ENCODE data around the gene ZNF91. TPM values are rescaled to one million over a fixed set of nuclear protein-coding genes. Genes with fewer than 3 reads are reported as not detected.
A peak's percentile ranks its signal among the peaks of the same experiment; 100 is the strongest.
"Not testable (repeated sequence)": the region's sequence is repeated elsewhere in the genome, so short reads cannot be mapped to it uniquely, and the experiment has no call there.

Gene ZNF91
- 7.5 and 8.2 TPM in 2 replicates for total RNA-seq (2014; rRNA removed; shearing (Covaris generic))

DNA sequence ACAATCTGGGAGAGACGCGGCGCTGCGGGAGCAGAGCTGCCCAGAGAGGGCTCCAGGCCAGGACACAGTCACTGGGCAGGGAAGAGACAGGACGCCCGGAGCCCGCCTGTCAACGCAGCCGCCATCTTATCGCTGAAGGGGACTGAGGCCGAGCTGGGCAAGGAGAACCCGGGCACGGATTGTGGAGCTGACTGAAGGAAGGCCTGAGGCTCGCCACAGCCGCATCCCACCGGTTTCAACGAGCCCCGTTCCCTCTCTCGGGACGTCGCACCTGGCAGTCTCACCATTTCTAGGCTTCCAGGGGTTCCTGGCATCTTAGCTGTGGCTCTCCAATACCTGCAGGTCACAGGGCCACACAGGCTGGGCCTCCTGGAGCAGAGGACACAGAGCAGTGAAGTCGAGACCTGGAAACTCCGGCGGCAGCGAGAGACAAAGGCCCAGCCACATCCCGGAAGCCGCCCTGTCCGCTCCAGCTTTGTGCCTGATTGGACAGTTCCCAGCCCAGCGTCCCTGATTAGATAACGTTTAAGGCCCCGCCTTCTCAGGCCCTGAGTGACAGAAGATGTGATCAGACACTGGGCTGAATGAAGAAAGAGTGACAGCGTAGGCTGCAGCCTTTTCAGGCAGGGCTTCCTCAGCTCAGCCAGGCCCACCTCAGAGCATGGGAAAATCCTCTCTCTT is at the start of gene ZNF91:
TSS of gene ZNF91 (minus strand) at position 431 of the 681 bp plus-strand sequence. CDS start at position 314, 117 bp downstream.
- peak; percentile 95 for DNase-seq (ENCODE audit: low spot score)

GRCh38 chr19:23440791-23441190 is 45.5 kb upstream of the ZNF91 start:
- DNase-seq (ENCODE audit: low spot score), result no peak

DNA sequence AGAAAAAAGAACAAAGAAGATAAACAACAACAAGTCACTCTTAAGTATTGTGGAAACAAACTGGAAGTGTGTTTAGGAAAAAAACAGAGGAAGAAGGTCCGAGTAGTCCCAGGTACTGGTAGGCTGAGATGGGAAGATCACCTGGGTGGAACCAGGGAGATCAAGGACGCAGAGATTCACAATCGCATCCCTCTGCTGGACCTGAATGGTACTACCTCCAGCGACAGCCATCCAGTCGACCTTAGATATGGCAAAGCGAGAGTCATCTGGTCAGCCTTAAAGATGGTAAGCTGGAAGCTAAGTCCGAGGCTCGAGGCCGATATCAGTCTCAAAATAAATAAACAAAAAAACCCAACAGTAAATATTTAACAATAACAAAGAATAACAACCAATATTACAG is 44.9 kb upstream of the ZNF91 start:
- no peak for DNase-seq (ENCODE audit: low spot score)

- DNase-seq (ENCODE audit: low spot score), result no peak
Observed at GRCh38 chr19:23439623-23440022, 44.4 kb upstream of the ZNF91 start.

DNA sequence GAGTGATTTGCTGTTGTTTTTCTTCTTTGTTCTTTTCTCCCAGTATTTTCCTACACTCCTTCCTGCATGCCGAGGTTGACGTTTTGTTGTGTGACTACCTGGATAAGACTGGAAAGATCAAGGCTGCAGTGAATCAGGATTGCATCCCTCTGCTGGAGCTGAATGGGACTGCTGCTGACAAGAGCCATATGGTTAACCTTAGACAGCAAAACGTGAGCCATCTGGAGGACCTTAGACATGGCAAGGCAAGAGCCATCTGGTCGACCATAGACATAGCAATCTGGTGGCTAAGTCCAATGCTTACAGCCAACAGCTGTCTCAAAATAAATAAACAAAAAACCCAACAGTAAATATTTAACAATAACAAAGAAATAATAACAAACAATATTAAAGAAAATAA is 42.6 kb upstream of the ZNF91 start:
- DNase-seq (ENCODE audit: low spot score), result no peak

- DNase-seq (ENCODE audit: low spot score), result no peak
Observed at GRCh38 chr19:23436944-23437343, 41.7 kb upstream of the ZNF91 start.

DNA sequence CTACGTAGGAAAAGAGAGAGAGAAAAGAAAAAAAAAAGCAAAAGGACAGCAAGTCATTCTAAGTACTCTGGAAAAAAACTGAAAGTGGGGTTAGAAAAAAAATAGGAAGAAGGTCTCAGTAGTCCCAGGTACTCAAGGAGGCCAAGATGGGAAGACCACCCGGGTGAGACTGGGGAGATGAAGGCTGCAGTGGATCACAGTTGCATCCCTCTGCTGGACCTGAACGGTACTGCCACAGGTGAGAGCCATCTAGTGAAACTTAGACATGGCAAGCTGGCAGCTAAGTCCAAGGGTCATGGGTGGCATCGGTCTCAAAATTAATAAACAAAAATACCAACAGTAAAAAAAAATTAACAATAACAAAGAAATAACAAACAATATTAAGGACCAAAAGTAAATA is 41.0 kb upstream of the ZNF91 start:
- no peak for DNase-seq (ENCODE audit: low spot score)

GRCh38 chr19:23420824-23421223 is 25.6 kb upstream of the ZNF91 start:
- DNase-seq (ENCODE audit: low spot score), result no peak

DNA sequence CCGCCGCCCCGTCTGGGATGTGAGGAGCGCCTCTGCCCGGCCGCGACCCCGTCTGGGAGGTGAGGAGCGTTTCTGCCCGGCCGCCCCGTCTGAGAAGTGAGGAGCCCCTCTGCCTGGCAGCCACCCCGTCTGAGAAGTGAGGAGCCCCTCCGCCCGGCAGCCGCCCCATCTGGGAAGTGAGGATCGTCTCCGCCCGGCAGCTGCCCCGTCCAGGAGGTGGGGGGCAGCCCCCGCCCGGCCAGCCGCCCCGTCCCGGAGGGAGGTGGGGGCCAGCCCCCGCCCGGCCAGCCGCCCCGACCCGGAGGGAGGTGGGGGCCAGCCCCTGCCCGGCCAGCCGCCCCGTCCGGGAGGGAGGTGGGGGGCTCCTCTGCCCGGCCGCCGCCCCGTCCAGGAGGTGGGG is 24.0 kb upstream of the ZNF91 start:
- DNase-seq (ENCODE audit: low spot score), result not testable (repeated sequence)

DNA sequence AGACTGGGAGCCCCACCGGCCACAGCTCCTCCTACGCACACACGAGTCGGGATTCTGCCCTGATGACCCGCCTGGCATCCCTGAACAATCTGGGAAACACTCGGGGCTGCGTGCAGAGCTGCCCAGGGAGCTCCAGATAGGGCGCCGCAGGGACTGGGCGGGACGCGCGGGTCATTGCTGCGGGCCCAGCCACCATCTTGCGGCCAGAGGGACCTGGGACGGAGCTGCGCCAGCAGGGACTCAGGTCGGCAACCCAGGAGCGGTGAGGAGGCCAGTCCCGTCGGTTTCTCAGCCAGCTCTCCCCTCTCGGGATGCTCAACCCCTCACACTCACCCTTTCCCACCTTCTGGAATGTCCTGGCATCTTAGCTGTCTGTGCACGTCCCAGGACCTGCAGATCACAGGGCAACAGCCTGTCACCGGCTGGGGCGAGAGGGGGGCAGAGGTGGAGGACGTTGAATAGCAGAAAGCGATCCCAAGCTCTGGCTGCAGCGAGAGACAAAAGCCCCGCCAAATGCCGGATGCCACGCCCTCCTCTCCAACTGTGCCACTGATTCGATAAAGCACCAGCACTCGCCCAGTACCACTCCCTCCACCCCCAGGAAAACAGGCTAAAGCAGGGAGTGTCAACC is 20.4 kb upstream of the ZNF91 start:
- peak; percentile 9 for DNase-seq (ENCODE audit: low spot score)

DNA sequence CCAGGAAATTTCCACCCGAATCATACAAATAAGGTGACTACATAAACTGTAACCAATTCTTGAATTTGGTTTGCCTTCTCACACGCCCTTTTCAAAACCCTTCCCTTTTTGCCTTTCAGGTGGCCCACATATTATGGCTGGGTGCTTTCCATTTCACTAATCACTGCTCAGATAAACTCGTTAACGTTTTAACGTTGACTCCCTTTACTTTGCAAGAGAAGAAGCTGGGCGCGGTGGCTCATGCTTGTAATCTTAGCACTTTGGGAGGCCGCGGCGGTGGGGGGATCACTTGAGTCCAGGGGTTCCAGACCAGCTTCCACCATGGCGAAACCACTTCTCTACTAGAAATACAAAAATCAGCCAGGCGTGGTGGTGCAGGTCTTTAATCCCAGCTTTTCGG is 19.8 kb upstream of the ZNF91 start:
- no peak for DNase-seq (ENCODE audit: low spot score)

DNA sequence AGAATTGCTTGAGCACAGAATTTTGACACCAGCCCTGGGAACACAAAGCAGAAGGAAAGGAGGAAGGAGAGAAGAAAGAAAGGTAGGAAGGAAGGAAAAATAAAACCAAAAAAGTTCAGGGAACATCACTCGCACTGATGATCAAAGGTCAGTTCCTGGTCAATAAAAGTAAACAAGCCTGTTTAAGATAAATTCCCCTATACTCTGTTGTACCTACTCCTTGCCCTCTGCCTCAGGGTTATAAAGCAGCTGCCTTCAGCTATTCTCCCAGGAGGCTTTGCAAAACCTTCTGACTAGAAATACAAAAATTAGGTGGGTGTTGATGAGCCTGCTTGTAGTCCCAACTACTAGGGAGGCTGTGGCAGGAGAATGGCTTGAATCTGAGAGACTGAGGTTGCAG is 14.9 kb upstream of the ZNF91 start:
- no peak for DNase-seq (ENCODE audit: low spot score)

GRCh38 chr19:23409392-23410048 is 14.2 kb upstream of the ZNF91 start:
- DNase-seq (ENCODE audit: low spot score), result no peak

GRCh38 chr19:23407616-23408133 is 12.4 kb upstream of the ZNF91 start:
- DNase-seq (ENCODE audit: low spot score), result no peak

GRCh38 chr19:23406721-23407120 is 11.4 kb upstream of the ZNF91 start:
- DNase-seq (ENCODE audit: low spot score), result no peak

GRCh38 chr19:23406091-23406490 is 10.8 kb upstream of the ZNF91 start:
- DNase-seq (ENCODE audit: low spot score), result no peak

DNA sequence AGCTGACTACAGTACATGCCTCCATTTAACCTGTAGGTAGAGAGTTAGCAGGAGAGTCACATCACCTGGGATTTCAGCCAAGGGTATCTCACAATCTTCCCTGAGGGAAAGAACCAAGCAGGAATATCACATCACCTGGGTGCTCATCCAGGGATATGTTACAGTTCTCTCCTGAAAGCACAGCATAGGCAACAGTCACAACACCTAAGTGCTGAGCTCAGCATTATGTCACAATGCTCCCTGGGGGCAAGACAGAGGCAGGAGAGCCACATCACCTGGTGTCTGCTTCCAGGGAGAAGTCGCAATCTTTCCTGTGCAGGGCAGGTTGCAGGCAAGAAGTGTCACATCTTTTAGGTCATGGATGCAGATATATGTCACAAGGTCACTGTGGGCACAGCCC is 9.4 kb upstream of the ZNF91 start:
- no peak for DNase-seq (ENCODE audit: low spot score)

DNA sequence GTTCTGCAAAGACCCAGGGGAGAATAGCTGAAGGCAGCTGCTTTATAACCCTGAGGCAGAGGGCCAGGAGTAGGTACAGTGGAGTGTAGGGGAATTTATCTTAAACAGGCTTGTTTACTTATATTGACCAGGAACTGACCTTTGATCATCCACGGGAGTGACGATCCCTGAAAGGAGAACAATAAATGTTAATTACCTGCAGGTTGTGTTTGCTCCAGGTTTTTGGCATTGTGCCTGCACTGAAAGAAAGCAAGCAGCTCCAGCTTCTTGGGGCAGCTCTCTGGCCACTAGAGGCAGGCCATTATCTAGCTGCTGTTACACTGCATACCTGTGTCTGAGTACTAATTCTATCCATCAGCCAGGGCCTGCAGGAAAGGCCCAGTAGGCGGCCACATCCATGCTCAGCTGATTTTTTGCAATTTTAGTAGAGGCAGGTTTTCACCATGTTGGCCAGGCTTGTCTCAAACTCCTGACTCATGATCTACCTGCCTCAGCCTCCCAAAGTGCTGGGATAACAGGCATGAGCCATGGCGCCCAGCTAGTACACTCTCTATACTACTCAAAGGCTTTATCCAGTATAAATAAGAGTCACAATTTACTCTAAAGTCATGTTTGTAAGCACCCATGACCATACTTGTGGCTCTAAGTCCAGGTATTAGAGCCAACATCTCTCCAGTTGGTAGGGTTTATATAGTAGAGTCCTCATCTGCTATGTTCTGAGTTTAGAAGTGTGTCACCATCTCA is 8.5 kb upstream of the ZNF91 start:
- DNase-seq (ENCODE audit: low spot score), result no peak

- no peak for DNase-seq (ENCODE audit: low spot score)
Observed at GRCh38 chr19:23403052-23403451, 7.8 kb upstream of the ZNF91 start.

GRCh38 chr19:23402388-23402787 is 7.1 kb upstream of the ZNF91 start:
- no peak for DNase-seq (ENCODE audit: low spot score)

- DNase-seq (ENCODE audit: low spot score), result no peak
Observed at GRCh38 chr19:23401086-23401610, 5.9 kb upstream of the ZNF91 start.

GRCh38 chr19:23399443-23399842 is 4.2 kb upstream of the ZNF91 start:
- DNase-seq (ENCODE audit: low spot score), result no peak
